KBM-7 (cell line): ENCODE data around the gene DPP8.
"Not testable (repeated sequence)": the region's sequence is repeated elsewhere in the genome, so short reads cannot be mapped to it uniquely, and the experiment has no call there.

Source experiments
- DNase-seq: peaks from one replicate; pipeline ENCODE4 v3.0.0-alpha.2; 2015
- in situ Hi-C: fragments of 300-500 bp; cut with MboI; formaldehyde crosslinking; loops from 2 replicates; pipeline ENCODE4 v1.14.3; 2020; ENCODE audit warnings: low sequenced_read_pairs, low pct_unique_long_range_greater_than_20kb, mixed read lengths

The DPP8 gene

GRCh38 chr15:65529762-65530317 lies 12.4 kb upstream of the DPP8 start:
- in situ Hi-C loops = no loop called here
- no peak for DNase-seq

- in situ Hi-C loops = no loop called here
- no peak for DNase-seq
Observed at GRCh38 chr15:65528461-65529060, 11.1 kb upstream of the DPP8 start.

GRCh38 chr15:65525622-65526021 lies 8.1 kb upstream of the DPP8 start:
- no peak for DNase-seq
- in situ Hi-C loops = no loop called here

- no peak for DNase-seq
- in situ Hi-C loops = no loop called here
Observed at GRCh38 chr15:65524226-65524625, 6.7 kb upstream of the DPP8 start.

- in situ Hi-C loops = no loop called here
- no peak for DNase-seq
Observed at GRCh38 chr15:65521350-65521749, 3.9 kb upstream of the DPP8 start.

GRCh38 chr15:65518633-65519285 lies 1.3 kb upstream of the DPP8 start:
- in situ Hi-C loops = no loop called here
- DNase-seq = no peak

- in situ Hi-C loops = no loop called here
- DNase-seq = no peak
Observed at GRCh38 chr15:65517866-65518207, 348 bp upstream of the DPP8 start.

- in situ Hi-C loops = no loop called here
- no peak for DNase-seq
Observed at GRCh38 chr15:65512807-65513416, 4.6 kb downstream of the DPP8 start.

GRCh38 chr15:65512189-65512588 lies 5.3 kb downstream of the DPP8 start:
- in situ Hi-C loops = no loop called here

GRCh38 chr15:65509321-65509720 lies 8.2 kb downstream of the DPP8 start:
- DNase-seq = no peak
- in situ Hi-C loops = no loop called here

More at GRCh38 chr15:65512189-65512588, 5.3 kb downstream of the DPP8 start:
- no peak for DNase-seq

- DNase-seq = no peak
- in situ Hi-C loops = no loop called here
Observed at GRCh38 chr15:65494076-65494475, 23.4 kb downstream of the DPP8 start.

- in situ Hi-C loops = no loop called here
- DNase-seq = no peak
Observed at GRCh38 chr15:65484876-65485275, 32.6 kb downstream of the DPP8 start.

- DNase-seq = no peak
- in situ Hi-C loops = no loop called here
Observed at GRCh38 chr15:65476903-65477302, 40.6 kb downstream of the DPP8 start.

- in situ Hi-C loops = no loop called here
Observed at GRCh38 chr15:65470866-65471265, 46.6 kb downstream of the DPP8 start.

GRCh38 chr15:65468229-65468909 lies 49.1 kb downstream of the DPP8 start:
- no peak for DNase-seq
- in situ Hi-C loops = no loop called here

More at GRCh38 chr15:65470866-65471265, 46.6 kb downstream of the DPP8 start:
- DNase-seq = no peak

- in situ Hi-C loops = no loop called here
- DNase-seq = no peak
Observed at GRCh38 chr15:65466901-65467300, 50.6 kb downstream of the DPP8 start.

- DNase-seq, in situ Hi-C loops: not testable (repeated sequence)
Observed at GRCh38 chr15:65463096-65463495, 54.4 kb downstream of the DPP8 start.

- in situ Hi-C loops = no loop called here
- no peak for DNase-seq
Observed at GRCh38 chr15:65460741-65461347, 56.6 kb downstream of the DPP8 start.

GRCh38 chr15:65455256-65455655 lies 62.2 kb downstream of the DPP8 start:
- in situ Hi-C loops = not testable (repeated sequence)

More at GRCh38 chr15:65455256-65455655, 62.2 kb downstream of the DPP8 start:
- DNase-seq = peak; percentile 84
